SK-N-SH treated with all-trans-retinoic acid at 6 μM for 48 hours (cell line): ENCODE results near the gene BICDL1.

Experiments used
- ARNTL ChIP-seq: fragments of 450-650 bp; formaldehyde crosslinking; IDR thresholded peaks from 2 replicates; pipeline ENCODE4 v1.5.0; 2020; ENCODE audit warnings: low read depth, mild to moderate bottlenecking, moderate library complexity, borderline replicate concordance
- ESRRG ChIP-seq: fragments of 250-450 bp; sonication (Bioruptor Pico); IDR thresholded peaks from 2 replicates; pipeline ENCODE4 v1.6.1; 2021; ENCODE audit warnings: mild to moderate bottlenecking
- GLIS3 ChIP-seq: fragments of 250-450 bp; sonication (Bioruptor Pico); IDR thresholded peaks from 2 replicates; pipeline ENCODE4 v1.5.0; 2020; ENCODE audit warnings: mild to moderate bottlenecking, moderate library complexity
- ISL1 ChIP-seq: fragments of 250-450 bp; sonication (Bioruptor Pico); IDR thresholded peaks from 2 replicates; pipeline ENCODE4 v2.1.2; 2022; ENCODE audit warnings: mild to moderate bottlenecking, moderate library complexity
- OSR1 ChIP-seq: fragments of 250-450 bp; sonication (Bioruptor Pico); IDR thresholded peaks from 2 replicates; pipeline ENCODE4 v1.8.0; 2022; ENCODE audit warnings: moderate library complexity, mild to moderate bottlenecking, inconsistent platforms
- PATZ1 ChIP-seq: fragments of 250-450 bp; sonication (Bioruptor Pico); IDR thresholded peaks from 2 replicates; pipeline ENCODE4 v1.8.0; 2020; ENCODE audit warnings: mild to moderate bottlenecking, moderate library complexity, borderline replicate concordance
- POU6F1 ChIP-seq: fragments of 250-450 bp; sonication (Bioruptor Pico); IDR thresholded peaks from 2 replicates; pipeline ENCODE4 v1.8.0; 2021; ENCODE audit warnings: low read depth, mild to moderate bottlenecking, moderate library complexity, borderline replicate concordance
- RARB ChIP-seq: fragments of 250-450 bp; sonication (Bioruptor Pico); IDR thresholded peaks from 2 replicates; pipeline ENCODE4 v1.8.0; 2021; ENCODE audit warnings: mild to moderate bottlenecking, moderate library complexity
- TOX ChIP-seq: fragments of 250-450 bp; sonication (Bioruptor Pico); IDR thresholded peaks from 2 replicates; pipeline ENCODE4 v1.8.0; 2021; ENCODE audit warnings: mild to moderate bottlenecking, moderate library complexity, borderline replicate concordance
- ZFP3 ChIP-seq: fragments of 250-450 bp; sonication (Bioruptor Pico); IDR thresholded peaks from 2 replicates; pipeline ENCODE4 v1.5.0; 2020; ENCODE audit warnings: mild to moderate bottlenecking, moderate library complexity
- ZNF565 ChIP-seq: fragments of 450-650 bp; formaldehyde crosslinking; conservative IDR thresholded peaks from 2 replicates; pipeline ENCODE4 v1.5.0; 2020; ENCODE audit warnings: low read depth, mild to moderate bottlenecking, moderate library complexity
- TF ChIP-seq, protein P1 (sequence below): fragments of 250-450 bp; sonication (Bioruptor Pico); IDR thresholded peaks from 2 replicates; pipeline ENCODE4 v1.5.0; 2020; ENCODE audit warnings: mild to moderate bottlenecking, moderate library complexity
- TF ChIP-seq, protein P2 (sequence below): fragments of 250-450 bp; sonication (Bioruptor Pico); IDR thresholded peaks from 2 replicates; pipeline ENCODE4 v1.5.1; 2021; ENCODE audit warnings: mild to moderate bottlenecking, moderate library complexity

DNA sequence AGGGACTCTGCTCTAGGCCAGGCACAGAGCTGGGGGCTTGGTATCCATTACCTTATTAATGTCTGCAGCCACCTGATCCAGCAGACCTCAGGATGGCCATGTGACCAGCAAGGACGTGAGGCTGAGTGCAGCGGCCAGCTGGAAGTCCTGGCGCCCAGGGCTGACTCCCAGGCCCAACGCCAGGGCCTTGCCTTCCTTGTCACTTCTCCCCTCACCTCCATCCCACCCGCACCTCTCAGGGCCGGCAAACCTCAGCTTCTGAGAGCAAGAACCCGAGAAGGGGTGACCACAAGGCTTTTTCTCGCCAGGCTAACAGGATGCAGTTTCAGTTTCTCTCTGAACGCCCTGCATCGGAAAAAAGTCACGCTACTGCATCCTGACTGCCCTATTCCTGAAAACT is 112.1 kb downstream of the BICDL1 start:
- TF ChIP-seq ESRRG (CRISPR knock-in tag) (no peak), ZNF565 (CRISPR knock-in tag) (no peak), ARNTL (CRISPR knock-in tag) (no peak), RARB (CRISPR knock-in tag) (no peak), GLIS3 (no peak), ISL1 (CRISPR knock-in tag) (no peak), PATZ1 (no peak), TOX (CRISPR knock-in tag) (no peak), OSR1 (CRISPR knock-in tag) (no peak), POU6F1 (CRISPR knock-in tag) (no peak), ZFP3 (no peak)
- TF ChIP-seq, protein P1, sequence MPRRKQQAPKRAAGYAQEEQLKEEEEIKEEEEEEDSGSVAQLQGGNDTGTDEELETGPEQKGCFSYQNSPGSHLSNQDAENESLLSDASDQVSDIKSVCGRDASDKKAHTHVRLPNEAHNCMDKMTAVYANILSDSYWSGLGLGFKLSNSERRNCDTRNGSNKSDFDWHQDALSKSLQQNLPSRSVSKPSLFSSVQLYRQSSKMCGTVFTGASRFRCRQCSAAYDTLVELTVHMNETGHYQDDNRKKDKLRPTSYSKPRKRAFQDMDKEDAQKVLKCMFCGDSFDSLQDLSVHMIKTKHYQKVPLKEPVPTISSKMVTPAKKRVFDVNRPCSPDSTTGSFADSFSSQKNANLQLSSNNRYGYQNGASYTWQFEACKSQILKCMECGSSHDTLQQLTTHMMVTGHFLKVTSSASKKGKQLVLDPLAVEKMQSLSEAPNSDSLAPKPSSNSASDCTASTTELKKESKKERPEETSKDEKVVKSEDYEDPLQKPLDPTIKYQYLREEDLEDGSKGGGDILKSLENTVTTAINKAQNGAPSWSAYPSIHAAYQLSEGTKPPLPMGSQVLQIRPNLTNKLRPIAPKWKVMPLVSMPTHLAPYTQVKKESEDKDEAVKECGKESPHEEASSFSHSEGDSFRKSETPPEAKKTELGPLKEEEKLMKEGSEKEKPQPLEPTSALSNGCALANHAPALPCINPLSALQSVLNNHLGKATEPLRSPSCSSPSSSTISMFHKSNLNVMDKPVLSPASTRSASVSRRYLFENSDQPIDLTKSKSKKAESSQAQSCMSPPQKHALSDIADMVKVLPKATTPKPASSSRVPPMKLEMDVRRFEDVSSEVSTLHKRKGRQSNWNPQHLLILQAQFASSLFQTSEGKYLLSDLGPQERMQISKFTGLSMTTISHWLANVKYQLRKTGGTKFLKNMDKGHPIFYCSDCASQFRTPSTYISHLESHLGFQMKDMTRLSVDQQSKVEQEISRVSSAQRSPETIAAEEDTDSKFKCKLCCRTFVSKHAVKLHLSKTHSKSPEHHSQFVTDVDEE (CRISPR knock-in tag) = no peak
- TF ChIP-seq, protein P2, sequence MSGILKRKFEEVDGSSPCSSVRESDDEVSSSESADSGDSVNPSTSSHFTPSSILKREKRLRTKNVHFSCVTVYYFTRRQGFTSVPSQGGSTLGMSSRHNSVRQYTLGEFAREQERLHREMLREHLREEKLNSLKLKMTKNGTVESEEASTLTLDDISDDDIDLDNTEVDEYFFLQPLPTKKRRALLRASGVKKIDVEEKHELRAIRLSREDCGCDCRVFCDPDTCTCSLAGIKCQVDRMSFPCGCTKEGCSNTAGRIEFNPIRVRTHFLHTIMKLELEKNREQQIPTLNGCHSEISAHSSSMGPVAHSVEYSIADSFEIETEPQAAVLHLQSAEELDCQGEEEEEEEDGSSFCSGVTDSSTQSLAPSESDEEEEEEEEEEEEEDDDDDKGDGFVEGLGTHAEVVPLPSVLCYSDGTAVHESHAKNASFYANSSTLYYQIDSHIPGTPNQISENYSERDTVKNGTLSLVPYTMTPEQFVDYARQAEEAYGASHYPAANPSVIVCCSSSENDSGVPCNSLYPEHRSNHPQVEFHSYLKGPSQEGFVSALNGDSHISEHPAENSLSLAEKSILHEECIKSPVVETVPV (CRISPR knock-in tag) = no peak
